Psoas muscle (tissue), 8 donors: ENCODE results near the gene FRS2. TPM values are rescaled to one million over a fixed set of nuclear protein-coding genes. Genes with fewer than 3 reads are reported as not detected.

Source experiments
- ATAC-seq, 4 donors: fragments of 200-7000 bp; cut with Tn5 transposase; one replicate each; pipeline ENCODE4 v1.9.1; 2020; ENCODE audit warnings: moderate library complexity in 3 of 4, mild to moderate bottlenecking in 2 of 4
- DNase-seq, 2 donors: peaks; one replicate each; pipeline ENCODE4 v3.0.0-alpha.2; 2020
- H3K27ac ChIP-seq: fragments of 200-600 bp; one replicate; pipeline ENCODE4 v1.8.0; 2022
- H3K27me3 ChIP-seq, 3 donors: fragments of 200-600 bp in 1 of 3; one replicate each; pipeline versions ENCODE4 v1.6.1 to v1.8.0; 2013 to 2022; ENCODE audit warnings: low read length in 2 of 3, mild to moderate bottlenecking in 2 of 3, moderate library complexity in 1 of 3; ENCODE audit not compliant: insufficient read depth in 3 of 3
- H3K36me3 ChIP-seq, 2 donors: fragments of 200-600 bp in 1 of 2; one replicate each; pipeline versions ENCODE4 v1.6.1 to v1.8.0; 2013 to 2022; ENCODE audit warnings: low read depth in 1 of 2, mild to moderate bottlenecking in 1 of 2, moderate library complexity in 1 of 2; ENCODE audit not compliant: insufficient read depth in 1 of 2
- H3K4me1 ChIP-seq: fragments of 200-600 bp; one replicate; pipeline ENCODE4 v1.8.0; 2022
- H3K4me3 ChIP-seq: fragments of 200-600 bp; one replicate; pipeline ENCODE4 v1.8.0; 2022; ENCODE audit warnings: mild to moderate bottlenecking
- H3K9me3 ChIP-seq: fragments of 200-600 bp; one replicate; pipeline ENCODE4 v1.8.0; 2022
- WGBS, 3 donors: extraction: QIAGEN DNeasy Blood & Tissue Kit; methylation state at CpG; one replicate each; pipeline versions ENCODE4 v1.1.6 to v1.1.7; 2013; 5-methylcytosine and 5-hydroxymethylcytosine counted together
- intact Hi-C, 2 donors: fragments of 100-400 bp; cut with DNase I; formaldehyde crosslinking; loops; one replicate each; pipeline versions ENCODE4 v1.11.0 to v1.14.2; 2022
- polyA plus RNA-seq, 3 donors: library from polyadenylated mRNA; stranded (reverse); fragments of 200-250 nt; gene quantifications; one replicate each; pipeline ENCODE4 v1.2.3, GENCODE V29; 2013
- total RNA-seq, 4 donors: library from RNA; stranded (reverse); fragmentation: NEBNext Ultra II Directional in 2 of 4; extraction: Animal tissue kit (Norgen Biotek cat#: 25700) in 2 of 4; gene quantifications; one replicate each; pipeline versions ENCODE4 v1.2.1 to v1.2.4, GENCODE V29; 2021 to 2023
- TF ChIP-seq, protein P1 (sequence below): fragments of 200-600 bp; IDR thresholded peaks from one replicate; pipeline ENCODE4 v1.8.0; 2022; ENCODE audit warnings: antibody characterized with exemption
- donor health status: healthy with polysubstance abuse.
- donor health status: DM: no; HTN: no; CAD: no; lungs with moderate emphysema.
- donor health status: Bipolar disorder and iron deficiency.
- donor health status: healthy.
- donor health status: DM: yes; HTN: yes; CAD: no.
- donor health status: DM: no; HTN: no; CAD: no.
- donor health status: DM: no; HTN: no; CAD: no.
- donor health status: DM: yes; HTN: yes; CAD: no.

The FRS2 gene
- total and polyA plus RNA-seq, 7 donors = 3.6 to 18.9 (median 13.1) TPM

DNA sequence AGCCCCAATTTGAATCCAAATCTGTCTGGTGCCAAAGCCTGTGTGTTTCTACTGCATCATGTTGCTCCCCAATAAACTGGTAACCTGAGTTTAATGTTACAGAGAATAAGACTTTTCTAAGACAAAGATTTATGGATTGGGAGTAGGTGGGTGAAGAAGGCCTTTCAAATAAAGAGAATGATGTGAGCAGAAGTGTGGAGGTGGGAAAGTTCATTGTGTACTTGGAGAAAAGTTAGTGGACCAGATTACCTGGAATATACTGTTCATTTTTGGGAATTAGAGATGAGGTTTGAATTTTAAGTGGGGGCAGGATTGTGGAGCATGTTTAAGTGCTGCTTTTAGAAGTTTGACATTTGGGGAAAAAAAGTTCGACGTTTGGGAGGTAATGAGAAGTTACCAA is 3.1 kb downstream of the FRS2 start:
- no peaks in the 10 kb centered on the region for H3K36me3 ChIP-seq
- H3K4me1 ChIP-seq = peaks cover 47% of the 10 kb centered on the region
- no peak for DNase-seq
- WGBS, 3 donors = 48 to 70% (median 55%) methylated on average over 2 of the region's 2 CpGs
- H3K27me3 ChIP-seq = no peaks in the 10 kb centered on the region
- H3K4me3 ChIP-seq = peak overlapping the region; percentile 5
- no peak overlapping the region for H3K27ac ChIP-seq
- TF ChIP-seq, protein P1, sequence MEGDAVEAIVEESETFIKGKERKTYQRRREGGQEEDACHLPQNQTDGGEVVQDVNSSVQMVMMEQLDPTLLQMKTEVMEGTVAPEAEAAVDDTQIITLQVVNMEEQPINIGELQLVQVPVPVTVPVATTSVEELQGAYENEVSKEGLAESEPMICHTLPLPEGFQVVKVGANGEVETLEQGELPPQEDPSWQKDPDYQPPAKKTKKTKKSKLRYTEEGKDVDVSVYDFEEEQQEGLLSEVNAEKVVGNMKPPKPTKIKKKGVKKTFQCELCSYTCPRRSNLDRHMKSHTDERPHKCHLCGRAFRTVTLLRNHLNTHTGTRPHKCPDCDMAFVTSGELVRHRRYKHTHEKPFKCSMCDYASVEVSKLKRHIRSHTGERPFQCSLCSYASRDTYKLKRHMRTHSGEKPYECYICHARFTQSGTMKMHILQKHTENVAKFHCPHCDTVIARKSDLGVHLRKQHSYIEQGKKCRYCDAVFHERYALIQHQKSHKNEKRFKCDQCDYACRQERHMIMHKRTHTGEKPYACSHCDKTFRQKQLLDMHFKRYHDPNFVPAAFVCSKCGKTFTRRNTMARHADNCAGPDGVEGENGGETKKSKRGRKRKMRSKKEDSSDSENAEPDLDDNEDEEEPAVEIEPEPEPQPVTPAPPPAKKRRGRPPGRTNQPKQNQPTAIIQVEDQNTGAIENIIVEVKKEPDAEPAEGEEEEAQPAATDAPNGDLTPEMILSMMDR = no peak
- no peaks in the 10 kb centered on the region for H3K9me3 ChIP-seq
- ATAC-seq = no peak
- intact Hi-C loops = loop anchor here in 1 of 2 donors (10.0 kb wide), 1 partner anchor 52 kb away; no protein-coding TSS in a partner anchor

- no peaks in the 10 kb centered on the region for H3K36me3 ChIP-seq
- TF ChIP-seq, protein P1 = no peak
These were observed 4.3 kb downstream of the FRS2 start for GRCh38 chr12:69474456-69474855.

GRCh38 chr12:69475237-69475975 is 5.2 kb downstream of the FRS2 start:
- intact Hi-C loops = loop anchor here in 1 of 2 donors (10.0 kb wide), 1 partner anchor 49 kb away; no protein-coding TSS in a partner anchor
- H3K4me1 ChIP-seq = peaks cover 47% of the 10 kb centered on the region
- peak in 3 of 4 donors; percentile 12 to 41 (median 38) for ATAC-seq
- peak overlapping the region; percentile 45 for H3K4me3 ChIP-seq
- H3K27ac ChIP-seq = peak overlapping the region; percentile 62
- H3K9me3 ChIP-seq = no peaks in the 10 kb centered on the region
- 27 to 42% (median 29%) methylated on average over 7 of the region's 7 CpGs for WGBS, 3 donors
- TF ChIP-seq, protein P1 = no peak
- no peaks in the 10 kb centered on the region for H3K36me3 ChIP-seq
- no peak for DNase-seq
- H3K27me3 ChIP-seq = no peaks in the 10 kb centered on the region

More at GRCh38 chr12:69474456-69474855, 4.3 kb downstream of the FRS2 start:
- no peak overlapping the region for H3K27ac ChIP-seq
- DNase-seq = no peak
- H3K27me3 ChIP-seq = no peaks in the 10 kb centered on the region
- no peaks in the 10 kb centered on the region for H3K9me3 ChIP-seq
- peaks cover 47% of the 10 kb centered on the region for H3K4me1 ChIP-seq
- WGBS, 3 donors = 11 to 25% (median 13%) methylated on average over 2 of the region's 2 CpGs
- H3K4me3 ChIP-seq = peak overlapping the region; percentile 22
- ATAC-seq = no peak
- intact Hi-C loops = loop anchor here in 1 of 2 donors (10.0 kb wide), 1 partner anchor 50 kb away; no protein-coding TSS in a partner anchor

DNA sequence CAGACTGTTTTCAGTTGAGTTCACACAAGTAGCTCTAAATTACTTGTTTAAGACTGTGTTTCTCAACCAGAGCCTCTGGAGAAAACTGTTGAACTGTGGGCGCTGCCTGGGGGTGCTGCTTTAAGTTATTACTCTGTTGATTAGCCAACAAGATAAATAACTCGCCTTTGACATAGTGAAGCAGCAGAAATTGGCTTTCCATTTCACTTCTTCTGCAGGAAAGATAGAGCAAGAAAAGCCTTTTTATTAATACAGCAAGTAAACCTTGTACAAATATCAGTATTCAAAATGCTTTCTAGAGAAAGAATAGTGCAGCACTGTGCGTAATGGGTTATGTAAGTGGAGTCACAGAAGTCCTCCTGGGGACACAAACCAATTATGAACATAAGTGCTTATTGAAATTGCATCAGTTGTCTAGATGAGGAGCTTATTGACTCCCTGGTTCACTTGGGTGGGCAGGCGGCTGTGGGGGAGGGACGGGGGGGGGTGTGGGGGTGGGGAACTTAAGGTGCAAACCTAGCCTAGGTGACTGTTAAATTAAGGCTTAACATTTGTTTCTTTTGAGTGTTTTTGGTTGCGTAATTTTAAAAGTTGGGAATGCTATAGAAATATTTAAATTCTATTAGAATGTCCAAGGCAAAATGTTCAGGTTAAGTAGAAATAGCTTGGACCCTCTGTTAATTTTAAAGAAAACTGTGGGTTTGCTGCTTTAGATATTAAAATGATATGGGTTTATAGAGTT is 6.3 kb downstream of the FRS2 start:
- Histone ChIP-seq H3K27me3 (no peaks in the 10 kb centered on the region), H3K27ac (peak overlapping the region; percentile 62), H3K36me3 (no peaks in the 10 kb centered on the region), H3K4me3 (peak overlapping the region; percentile 45), H3K4me1 (peaks cover 46% of the 10 kb centered on the region), H3K9me3 (no peaks in the 10 kb centered on the region)
- TF ChIP-seq, protein P1 = no peak
- no peak for DNase-seq
- ATAC-seq = peak in 2 of 4 donors; percentile 21 to 41
- intact Hi-C loops = loop anchor here in 1 of 2 donors (10.0 kb wide), 1 partner anchor 48 kb away; no protein-coding TSS in a partner anchor
- WGBS, 3 donors = 57 to 76% (median 66%) methylated on average over 6 of the region's 6 CpGs
